ENCODE measurements around the gene C1QL4. TPM values are rescaled to one million over a fixed set of nuclear protein-coding genes. Genes with fewer than 3 reads are reported as not detected.
"Not testable (repeated sequence)": the region's sequence is repeated elsewhere in the genome, so short reads cannot be mapped to it uniquely, and the experiment has no call there.

Gene C1QL4
- total RNA-seq, 3 donors from 2014 or later: 0.33 to 0.44 TPM; not detected in 1

GRCh38 chr12:49325606-49326005 is 11.4 kb downstream of the C1QL4 start:
- DNase-seq (ENCODE audit: low spot score in 2 of 2): peak in 1 of 2 donors; percentile 36
- Histone ChIP-seq H3K4me3 (no peak overlapping the region), H3K27me3 (no peaks in the 10 kb centered on the region), H3K36me3 (no peaks in the 10 kb centered on the region), H3K4me1 (no peaks in the 10 kb centered on the region), H3K27ac (no peak overlapping the region), H3K9me3 (no peaks in the 10 kb centered on the region)
- intact Hi-C loops (cut with DNase I; ENCODE audit: low total_unique reads): no loop called here
- TF ChIP-seq POLR2AphosphoS5 (IDR thresholded peaks at IDR 0.05) (no peak), POLR2A (IDR thresholded peaks at IDR 0.05) (no peak)
- TF ChIP-seq, protein P1, sequence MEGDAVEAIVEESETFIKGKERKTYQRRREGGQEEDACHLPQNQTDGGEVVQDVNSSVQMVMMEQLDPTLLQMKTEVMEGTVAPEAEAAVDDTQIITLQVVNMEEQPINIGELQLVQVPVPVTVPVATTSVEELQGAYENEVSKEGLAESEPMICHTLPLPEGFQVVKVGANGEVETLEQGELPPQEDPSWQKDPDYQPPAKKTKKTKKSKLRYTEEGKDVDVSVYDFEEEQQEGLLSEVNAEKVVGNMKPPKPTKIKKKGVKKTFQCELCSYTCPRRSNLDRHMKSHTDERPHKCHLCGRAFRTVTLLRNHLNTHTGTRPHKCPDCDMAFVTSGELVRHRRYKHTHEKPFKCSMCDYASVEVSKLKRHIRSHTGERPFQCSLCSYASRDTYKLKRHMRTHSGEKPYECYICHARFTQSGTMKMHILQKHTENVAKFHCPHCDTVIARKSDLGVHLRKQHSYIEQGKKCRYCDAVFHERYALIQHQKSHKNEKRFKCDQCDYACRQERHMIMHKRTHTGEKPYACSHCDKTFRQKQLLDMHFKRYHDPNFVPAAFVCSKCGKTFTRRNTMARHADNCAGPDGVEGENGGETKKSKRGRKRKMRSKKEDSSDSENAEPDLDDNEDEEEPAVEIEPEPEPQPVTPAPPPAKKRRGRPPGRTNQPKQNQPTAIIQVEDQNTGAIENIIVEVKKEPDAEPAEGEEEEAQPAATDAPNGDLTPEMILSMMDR (IDR thresholded peaks at IDR 0.05): no peak

DNA sequence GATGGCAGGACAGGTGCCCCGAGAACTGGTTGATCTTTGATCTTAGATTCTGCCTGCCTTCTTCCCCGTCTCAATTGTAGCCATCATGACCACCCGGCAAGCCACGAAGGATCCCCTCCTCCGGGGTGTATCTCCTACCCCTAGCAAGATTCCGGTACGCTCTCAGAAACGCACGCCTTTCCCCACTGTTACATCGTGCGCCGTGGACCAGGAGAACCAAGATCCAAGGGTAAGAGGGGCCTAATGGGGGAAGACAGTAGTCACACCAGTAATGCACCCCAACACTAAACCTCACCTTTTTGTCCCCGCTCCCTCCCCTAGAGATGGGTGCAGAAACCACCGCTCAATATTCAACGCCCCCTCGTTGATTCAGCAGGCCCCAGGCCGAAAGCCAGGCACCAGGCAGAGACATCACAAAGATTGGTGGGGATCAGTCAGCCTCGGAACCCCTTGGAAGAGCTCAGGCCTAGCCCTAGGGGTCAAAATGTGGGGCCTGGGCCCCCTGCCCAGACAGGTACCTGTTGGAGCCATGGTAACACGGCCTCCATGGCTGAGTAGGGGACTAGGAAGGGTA is 13.4 kb downstream of the C1QL4 start:
- DNase-seq (ENCODE audit: low spot score in 2 of 2): peak in 1 of 2 donors; percentile 12
- Histone ChIP-seq H3K27me3 (no peaks in the 10 kb centered on the region), H3K4me1 (no peaks in the 10 kb centered on the region), H3K9me3 (no peaks in the 10 kb centered on the region), H3K27ac (no peak overlapping the region), H3K36me3 (no peaks in the 10 kb centered on the region), H3K4me3 (peak overlapping the region; percentile 52 to 74 (median 58))
- TF ChIP-seq POLR2A (IDR thresholded peaks at IDR 0.05): no peak
- TF ChIP-seq, protein P1 (IDR thresholded peaks at IDR 0.05): no peak
- no peak for TF ChIP-seq POLR2AphosphoS5 (IDR thresholded peaks at IDR 0.05)
- intact Hi-C loops (cut with DNase I; ENCODE audit: low total_unique reads): no loop called here

DNA sequence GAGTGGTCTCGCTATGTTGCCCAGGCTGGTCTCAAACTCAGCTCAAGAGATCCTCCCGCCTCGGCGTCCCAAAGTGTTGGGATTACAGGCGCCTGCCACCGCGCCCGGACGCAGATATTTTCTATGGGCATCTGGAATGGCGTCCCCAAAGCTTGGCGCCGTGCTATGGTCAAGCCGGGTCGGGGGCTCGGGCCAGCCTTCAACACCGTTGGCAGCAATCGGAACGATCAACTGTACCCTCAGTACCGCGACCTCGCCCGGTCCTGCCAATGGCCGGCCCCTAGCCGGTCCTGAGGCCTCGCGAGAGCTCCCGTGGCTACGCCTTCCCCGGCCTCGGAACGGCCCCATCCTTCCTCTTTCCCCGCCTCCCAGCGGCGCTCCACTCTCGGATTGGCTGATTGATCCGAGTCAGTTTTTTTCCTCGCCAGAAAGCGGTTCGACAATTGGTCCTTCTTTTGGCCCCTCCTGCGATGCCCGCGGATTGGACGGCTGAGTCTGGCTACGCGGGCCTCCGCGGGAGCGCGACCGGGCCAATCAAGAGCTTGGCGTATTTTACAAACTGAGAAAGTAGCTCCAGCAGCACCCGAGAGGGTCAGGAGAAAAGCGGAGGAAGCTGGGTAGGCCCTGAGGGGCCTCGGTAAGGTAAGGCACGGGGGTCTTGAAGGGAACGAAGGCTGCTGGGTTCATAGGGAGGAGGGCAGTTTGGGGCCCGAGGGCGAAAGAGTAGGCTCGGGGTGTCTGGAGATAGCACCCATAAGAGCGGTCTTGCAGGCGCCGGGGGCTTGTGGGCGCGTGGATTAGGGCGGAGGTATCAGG is 14.1 kb downstream of the C1QL4 start, which contains the start of gene TROAP:
TROAP (plus strand) TSS at position 548 of the 816 bp plus-strand sequence. CDS start 354 bp downstream, outside the sequence.
- Histone ChIP-seq H3K36me3 (no peaks in the 10 kb centered on the region), H3K27me3 (no peaks in the 10 kb centered on the region), H3K9me3 (no peaks in the 10 kb centered on the region), H3K4me1 (no peaks in the 10 kb centered on the region), H3K4me3 (peak within 1 kb of the TSS; percentile 52 to 74 (median 58)), H3K27ac (peak within 1 kb of the TSS; percentile 6 to 22)
- TF ChIP-seq, protein P1 (IDR thresholded peaks at IDR 0.05): no peak
- TF ChIP-seq POLR2A (IDR thresholded peaks at IDR 0.05): no peak
- peak in 2 of 3 donors; percentile 38 to 49 for TF ChIP-seq POLR2AphosphoS5 (IDR thresholded peaks at IDR 0.05)
- peak; percentile 97 for DNase-seq (ENCODE audit: low spot score in 2 of 2)
- intact Hi-C loops (cut with DNase I; ENCODE audit: low total_unique reads): no loop called here

GRCh38 chr12:49322367-49322707 is 14.7 kb downstream of the C1QL4 start:
- peak overlapping the region in 1 of 2 donors; percentile 6 for H3K27ac ChIP-seq
- H3K9me3 ChIP-seq: no peaks in the 10 kb centered on the region
- DNase-seq (ENCODE audit: low spot score in 2 of 2): no peak
- H3K36me3 ChIP-seq: no peaks in the 10 kb centered on the region
- peak overlapping the region; percentile 52 to 74 (median 58) for H3K4me3 ChIP-seq
- intact Hi-C loops (cut with DNase I; ENCODE audit: low total_unique reads): no loop called here
- H3K27me3 ChIP-seq: no peaks in the 10 kb centered on the region
- TF ChIP-seq POLR2A (IDR thresholded peaks at IDR 0.05) (no peak), POLR2AphosphoS5 (IDR thresholded peaks at IDR 0.05) (no peak)
- TF ChIP-seq, protein P1 (IDR thresholded peaks at IDR 0.05): no peak
- H3K4me1 ChIP-seq: no peaks in the 10 kb centered on the region

GRCh38 chr12:49320411-49321103 is 16.4 kb downstream of the C1QL4 start:
- H3K4me3 ChIP-seq; H3K9me3 ChIP-seq; DNase-seq (ENCODE audit: low spot score in 2 of 2); H3K4me1 ChIP-seq; intact Hi-C loops (cut with DNase I; ENCODE audit: low total_unique reads); H3K27me3 ChIP-seq; H3K27ac ChIP-seq; H3K36me3 ChIP-seq: not testable (repeated sequence)

DNA sequence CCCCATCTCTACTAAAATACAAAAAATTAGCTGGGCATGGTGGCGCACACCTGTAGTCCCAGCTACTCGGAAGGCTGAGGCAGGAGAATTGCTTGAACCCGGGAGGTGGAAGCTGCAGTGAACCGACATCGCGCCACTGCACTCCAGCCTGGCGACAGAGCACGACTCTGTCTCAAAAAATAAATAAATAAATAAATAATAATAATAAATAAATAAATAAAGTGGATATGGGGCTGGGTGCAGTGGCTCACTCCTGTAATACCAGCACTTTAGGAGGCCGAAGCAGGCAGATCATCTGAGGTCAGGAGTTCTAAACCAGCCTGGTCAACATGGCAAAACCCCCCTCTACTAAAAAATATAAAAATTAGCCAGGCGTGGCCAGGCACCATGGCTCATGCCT is 19.9 kb downstream of the C1QL4 start:
- H3K27me3 ChIP-seq; DNase-seq (ENCODE audit: low spot score in 2 of 2); H3K27ac ChIP-seq; H3K4me3 ChIP-seq; H3K36me3 ChIP-seq; intact Hi-C loops (cut with DNase I; ENCODE audit: low total_unique reads); H3K9me3 ChIP-seq; H3K4me1 ChIP-seq: not testable (repeated sequence)
